CD14-positive monocyte (primary cell): ENCODE measurements around the gene SALL4. TPM values are rescaled to one million over a fixed set of nuclear protein-coding genes. Genes with fewer than 3 reads are reported as not detected.
"Not testable (repeated sequence)": the region's sequence is repeated elsewhere in the genome, so short reads cannot be mapped to it uniquely, and the experiment has no call there.

Experiments
- DNase-seq, 3 donors: peaks; one replicate each; pipeline ENCODE4 v3.0.0-alpha.2; 2011 to 2022
- H2AFZ ChIP-seq: 2 replicates; pipeline ENCODE4 v1.6.0; 2012; ENCODE audit warnings: mild to moderate bottlenecking, low read depth, low read length, inconsistent platforms; ENCODE audit not compliant: insufficient read depth, poor library complexity, severe bottlenecking
- H3K27ac ChIP-seq, 2 donors: 1 replicate in 1 of 2; 2 replicates in 1 of 2; pipeline ENCODE4 v1.5.1; 2012 to 2013; ENCODE audit warnings: low read length in 2 of 2, control low read depth in 1 of 2, inconsistent platforms in 1 of 2, low read depth in 1 of 2, mild to moderate bottlenecking in 1 of 2
- H3K27me3 ChIP-seq, 2 donors: one replicate each; pipeline versions ENCODE4 v1.6.0 to v1.6.1; 2011 to 2013; ENCODE audit warnings: low read length in 2 of 2; ENCODE audit not compliant: control insufficient read depth in 2 of 2, insufficient read depth in 2 of 2
- H3K36me3 ChIP-seq, 2 donors: replicated peaks in 1 of 2; 1 replicate in 1 of 2; 2 replicates in 1 of 2; pipeline versions ENCODE4 v1.5.1 to v1.6.1; 2012 to 2013; ENCODE audit warnings: low read length in 2 of 2, control low read depth in 1 of 2, inconsistent platforms in 1 of 2, mild to moderate bottlenecking in 1 of 2; ENCODE audit not compliant: insufficient read depth in 2 of 2, control insufficient read depth in 1 of 2
- H3K4me1 ChIP-seq, 2 donors: 1 replicate in 1 of 2; 2 replicates in 1 of 2; pipeline versions ENCODE4 v1.5.1 to v1.6.1; 2012 to 2013; ENCODE audit warnings: low read length in 2 of 2, control low read depth in 1 of 2, inconsistent platforms in 1 of 2, mild to moderate bottlenecking in 1 of 2, moderate library complexity in 1 of 2; ENCODE audit not compliant: insufficient read depth in 2 of 2, control insufficient read depth in 1 of 2
- H3K4me2 ChIP-seq: replicated peaks from 2 replicates; pipeline ENCODE3; 2012; ENCODE audit warnings: low read length, moderate library complexity, mild to moderate bottlenecking; ENCODE audit not compliant: poor library complexity, severe bottlenecking; ENCODE audit errors: extremely low read depth
- H3K4me3 ChIP-seq, 3 experiments: fragments of 200-600 bp in 1 of 3; sonication (generic) in 1 of 3; replicated peaks in 1 of 3; 1 replicate in 2 of 3; 2 replicates in 1 of 3; pipeline ENCODE4 v1.5.1; 2011 to 2013; ENCODE audit warnings: low read length in 3 of 3, mild to moderate bottlenecking in 3 of 3, control low read depth in 2 of 3, low read depth in 2 of 3, inconsistent platforms in 1 of 3, moderate library complexity in 1 of 3
- H3K79me2 ChIP-seq: 2 replicates; pipeline ENCODE4 v1.6.0; 2012; ENCODE audit warnings: mild to moderate bottlenecking, control low read depth, inconsistent platforms, low read length, moderate library complexity; ENCODE audit not compliant: insufficient read depth
- H3K9ac ChIP-seq: 2 replicates; pipeline ENCODE4 v1.6.0; 2017; ENCODE audit warnings: low read length, mild to moderate bottlenecking; ENCODE audit not compliant: insufficient read depth, poor library complexity, severe bottlenecking
- H3K9me3 ChIP-seq, 2 donors: replicated peaks in 1 of 2; 1 replicate in 1 of 2; 2 replicates in 1 of 2; pipeline versions ENCODE4 v1.5.1 to v1.6.1; 2012 to 2013; ENCODE audit warnings: low read length in 2 of 2, control low read depth in 1 of 2; ENCODE audit not compliant: control insufficient read depth in 1 of 2, insufficient read depth in 1 of 2
- H4K20me1 ChIP-seq: 2 replicates; pipeline ENCODE4 v1.6.0; 2012; ENCODE audit warnings: mild to moderate bottlenecking, low read length, control low read depth, moderate library complexity; ENCODE audit not compliant: insufficient read depth
- H3K27ac Mint-ChIP-seq, 7 donors: one replicate each; pipeline ENCODE4 v1.8.0; 2020; ENCODE audit warnings: mild to moderate bottlenecking in 7 of 7, mixed read lengths in 7 of 7, moderate library complexity in 6 of 7, inconsistent platforms in 2 of 7
- H3K27me3 Mint-ChIP-seq, 3 donors: one replicate each; pipeline ENCODE4 v1.8.0; 2021 to 2022; ENCODE audit warnings: low read depth in 3 of 3, mild to moderate bottlenecking in 3 of 3, mixed read lengths in 3 of 3, moderate library complexity in 3 of 3, inconsistent platforms in 1 of 3
- H3K36me3 Mint-ChIP-seq, 2 donors: one replicate each; pipeline ENCODE4 v1.8.0; 2020; ENCODE audit warnings: mixed read lengths in 2 of 2, inconsistent platforms in 1 of 2, mild to moderate bottlenecking in 1 of 2
- H3K4me1 Mint-ChIP-seq: one replicate; pipeline ENCODE4 v1.8.0; 2020; ENCODE audit warnings: mild to moderate bottlenecking, mixed read lengths
- H3K4me3 Mint-ChIP-seq, 2 donors: one replicate each; pipeline ENCODE4 v1.8.0; 2020; ENCODE audit warnings: mild to moderate bottlenecking in 2 of 2, mixed read lengths in 2 of 2, moderate library complexity in 1 of 2
- H3K9me3 Mint-ChIP-seq, 7 donors: one replicate each; pipeline ENCODE4 v1.8.0; 2020 to 2022; ENCODE audit warnings: mixed read lengths in 7 of 7, mild to moderate bottlenecking in 6 of 7, moderate library complexity in 6 of 7, inconsistent platforms in 2 of 7
- CTCF ChIP-seq: fragments of 200-600 bp; IDR thresholded peaks from one replicate; pipeline ENCODE4 v1.8.0; 2022; ENCODE audit warnings: antibody characterized with exemption, mild to moderate bottlenecking
- WGBS: methylation state at CpG from one replicate; pipeline ENCODE4 v1.1.5; 2013; ENCODE audit warnings: missing lambda C conversion rate; ENCODE audit not compliant: insufficient coverage; 5-methylcytosine and 5-hydroxymethylcytosine counted together
- intact Hi-C, 2 donors: fragments of 100-400 bp; cut with micrococcal nuclease; formaldehyde crosslinking; loops; one replicate each; pipeline versions ENCODE4 v1.15.0 to v1.15.1; 2023
- polyA plus RNA-seq, 3 donors: library from polyadenylated mRNA; depleted of rRNA in 1 of 3; unstranded in 2 of 3; stranded (reverse) in 1 of 3; fragments of 300-500 nt in 2 of 3; fragments of >200 nt in 1 of 3; fragmentation: Illumina TruSeq in 2 of 3; gene quantifications; 1 replicate in 2 of 3; 2 replicates in 1 of 3; pipeline ENCODE4 v1.2.3, GENCODE V29; 2012 to 2021

The SALL4 gene
- polyA plus RNA-seq, 3 donors: 0.07 TPM; not detected in 2

GRCh38 chr20:51740838-51741237 is 61.5 kb downstream of the SALL4 start:
- DNase-seq: no peak
- H4K20me1 ChIP-seq: no peaks in the 10 kb centered on the region
- H3K27me3 ChIP-seq: no peaks in the 10 kb centered on the region
- no peaks in the 10 kb centered on the region for H3K36me3 Mint-ChIP-seq
- no peak overlapping the region for H3K27ac Mint-ChIP-seq
- no peaks in the 10 kb centered on the region for H3K36me3 ChIP-seq
- no peak overlapping the region for H3K4me2 ChIP-seq
- H2AFZ ChIP-seq: no peak overlapping the region
- intact Hi-C loops: no loop called here
- H3K9ac ChIP-seq: no peak overlapping the region
- H3K4me1 Mint-ChIP-seq: peaks cover 5% of the 10 kb centered on the region
- 92% methylated on average over 2 of the region's 3 CpGs for WGBS
- H3K9me3 ChIP-seq: no peaks in the 10 kb centered on the region
- peaks cover 0 to 6% (median 0%) of the 10 kb centered on the region in 3 donors for H3K27me3 Mint-ChIP-seq
- TF ChIP-seq CTCF: no peak
- no peaks in the 10 kb centered on the region for H3K79me2 ChIP-seq
- no peak overlapping the region for H3K27ac ChIP-seq
- H3K4me3 ChIP-seq: no peak overlapping the region
- H3K4me3 Mint-ChIP-seq: no peak overlapping the region
- H3K9me3 Mint-ChIP-seq: peaks cover 0 to 1% (median 0%) of the 10 kb centered on the region in 7 donors
- no peaks in the 10 kb centered on the region for H3K4me1 ChIP-seq

- H3K9ac ChIP-seq, H4K20me1 ChIP-seq, H3K4me3 ChIP-seq, H3K27ac ChIP-seq, H3K36me3 ChIP-seq, H3K4me3 Mint-ChIP-seq, H3K9me3 ChIP-seq, H3K27me3 Mint-ChIP-seq, intact Hi-C loops, H3K4me1 Mint-ChIP-seq, H3K4me1 ChIP-seq, DNase-seq, H3K36me3 Mint-ChIP-seq, H3K4me2 ChIP-seq, H3K79me2 ChIP-seq, H3K27me3 ChIP-seq, H3K9me3 Mint-ChIP-seq, H2AFZ ChIP-seq, H3K27ac Mint-ChIP-seq: not testable (repeated sequence)
- 85% methylated on average over 2 of the region's 7 CpGs for WGBS
These were observed 62.0 kb downstream of the SALL4 start for GRCh38 chr20:51740308-51740707.
